ENCODE measurements around the gene EEF1AKMT2.

EEF1AKMT2 gene

DNA sequence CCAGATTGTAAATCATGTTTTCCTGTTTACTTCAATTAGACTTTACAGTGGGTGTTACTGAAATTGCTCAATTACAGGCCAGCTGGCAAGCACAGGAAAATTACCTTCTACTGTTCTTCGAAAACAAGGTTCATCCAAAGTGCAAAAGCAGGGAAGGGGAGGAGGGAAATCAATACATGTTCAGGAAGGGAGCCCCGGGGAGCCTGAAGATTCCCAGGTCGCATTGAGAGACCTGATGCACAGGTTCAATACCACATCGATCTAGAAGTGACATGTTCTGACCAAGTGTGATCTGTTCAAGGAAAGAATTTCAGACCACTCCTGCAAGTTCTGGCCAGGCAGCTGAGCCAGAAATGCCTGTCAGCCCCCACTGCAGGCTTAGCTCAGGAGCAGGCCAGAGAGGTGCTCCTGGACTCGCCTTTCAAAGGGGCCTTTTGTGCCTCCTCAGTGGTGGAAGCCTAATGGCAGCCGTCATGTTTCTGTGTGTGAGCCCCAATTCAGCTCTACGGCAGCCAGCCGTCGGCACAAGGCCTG is 83.4 kb downstream of the EEF1AKMT2 start:
- H3K27ac ChIP-seq: no peak overlapping the region
- peaks cover 30% of the 10 kb centered on the region for H3K4me1 ChIP-seq (ENCODE audit: low read depth, poor library complexity, severe bottlenecking)
- H4K20me1 ChIP-seq (ENCODE audit: insufficient read depth): 0 out of 2 replicates have a peak, but pooled peaks cover 2% of the 10 kb centered on the region
- H3K9ac ChIP-seq: no peak overlapping the region
- H3K4me2 ChIP-seq: peak overlapping the region; percentile 1; the same call in 1 of the 2 replicates
- no peak overlapping the region for H2AFZ ChIP-seq (ENCODE audit: low read depth)
- H3K36me3 ChIP-seq (ENCODE audit: insufficient read depth): no peaks in the 10 kb centered on the region
- no peaks in the 10 kb centered on the region for H3K27me3 ChIP-seq (ENCODE audit: insufficient read depth, low read depth)
- TF ChIP-seq, protein P1, sequence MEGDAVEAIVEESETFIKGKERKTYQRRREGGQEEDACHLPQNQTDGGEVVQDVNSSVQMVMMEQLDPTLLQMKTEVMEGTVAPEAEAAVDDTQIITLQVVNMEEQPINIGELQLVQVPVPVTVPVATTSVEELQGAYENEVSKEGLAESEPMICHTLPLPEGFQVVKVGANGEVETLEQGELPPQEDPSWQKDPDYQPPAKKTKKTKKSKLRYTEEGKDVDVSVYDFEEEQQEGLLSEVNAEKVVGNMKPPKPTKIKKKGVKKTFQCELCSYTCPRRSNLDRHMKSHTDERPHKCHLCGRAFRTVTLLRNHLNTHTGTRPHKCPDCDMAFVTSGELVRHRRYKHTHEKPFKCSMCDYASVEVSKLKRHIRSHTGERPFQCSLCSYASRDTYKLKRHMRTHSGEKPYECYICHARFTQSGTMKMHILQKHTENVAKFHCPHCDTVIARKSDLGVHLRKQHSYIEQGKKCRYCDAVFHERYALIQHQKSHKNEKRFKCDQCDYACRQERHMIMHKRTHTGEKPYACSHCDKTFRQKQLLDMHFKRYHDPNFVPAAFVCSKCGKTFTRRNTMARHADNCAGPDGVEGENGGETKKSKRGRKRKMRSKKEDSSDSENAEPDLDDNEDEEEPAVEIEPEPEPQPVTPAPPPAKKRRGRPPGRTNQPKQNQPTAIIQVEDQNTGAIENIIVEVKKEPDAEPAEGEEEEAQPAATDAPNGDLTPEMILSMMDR (conservative IDR thresholded peaks at IDR 0.05; ENCODE audit: low read depth, low read length): no peak
- peaks cover 25% of the 10 kb centered on the region; the same call in 1 of the 2 replicates for H3K79me2 ChIP-seq (ENCODE audit: insufficient read depth, low read depth)
- no peak overlapping the region for H3K4me3 ChIP-seq (IDR thresholded peaks at IDR 0.05; ENCODE audit: insufficient read depth, low read depth, low read length)

Data from KMS-11 (cell line).